Type B pancreatic cell (in vitro differentiated cells): ENCODE data around the gene DYNC2H1. TPM values are rescaled to one million over a fixed set of nuclear protein-coding genes. Genes with fewer than 3 reads are reported as not detected.

Experiments
- DNase-seq: peaks from one replicate; pipeline ENCODE4 v3.0.0; 2021; ENCODE audit warnings: mixed read lengths; ENCODE audit not compliant: unreplicated experiment; ENCODE audit errors: extremely low spot score
- H3K27ac Mint-ChIP-seq: 2 replicates; pipeline ENCODE4 v1.8.0; 2021; ENCODE audit warnings: mild to moderate bottlenecking, mixed read lengths
- H3K27me3 Mint-ChIP-seq: 2 replicates; pipeline ENCODE4 v1.8.0; 2021; ENCODE audit warnings: mixed read lengths
- H3K36me3 Mint-ChIP-seq: 2 replicates; pipeline ENCODE4 v1.8.0; 2021; ENCODE audit warnings: mixed read lengths
- H3K4me1 Mint-ChIP-seq: one replicate; pipeline ENCODE4 v1.8.0; 2021; ENCODE audit warnings: mixed read lengths; ENCODE audit not compliant: unreplicated experiment
- H3K4me3 Mint-ChIP-seq: 2 replicates; pipeline ENCODE4 v1.8.0; 2021; ENCODE audit warnings: mild to moderate bottlenecking, mixed read lengths
- H3K9me3 Mint-ChIP-seq: 2 replicates; pipeline ENCODE4 v1.8.0; 2021; ENCODE audit warnings: mixed read lengths
- total RNA-seq: library from RNA; stranded (reverse); gene quantifications from 2 replicates; pipeline ENCODE4 v1.2.1, GENCODE V29; 2021; ENCODE audit warnings: low replicate concordance
- TF ChIP-seq, protein P1 (sequence below): fragments of 200-600 bp; sonication (generic); conservative IDR thresholded peaks from 2 replicates; pipeline ENCODE4 v1.5.0; 2021; ENCODE audit warnings: antibody characterized with exemption, mild to moderate bottlenecking

The DYNC2H1 gene
- total RNA-seq, 1 donor from 2014 or later, result 26.1 TPM

DNA sequence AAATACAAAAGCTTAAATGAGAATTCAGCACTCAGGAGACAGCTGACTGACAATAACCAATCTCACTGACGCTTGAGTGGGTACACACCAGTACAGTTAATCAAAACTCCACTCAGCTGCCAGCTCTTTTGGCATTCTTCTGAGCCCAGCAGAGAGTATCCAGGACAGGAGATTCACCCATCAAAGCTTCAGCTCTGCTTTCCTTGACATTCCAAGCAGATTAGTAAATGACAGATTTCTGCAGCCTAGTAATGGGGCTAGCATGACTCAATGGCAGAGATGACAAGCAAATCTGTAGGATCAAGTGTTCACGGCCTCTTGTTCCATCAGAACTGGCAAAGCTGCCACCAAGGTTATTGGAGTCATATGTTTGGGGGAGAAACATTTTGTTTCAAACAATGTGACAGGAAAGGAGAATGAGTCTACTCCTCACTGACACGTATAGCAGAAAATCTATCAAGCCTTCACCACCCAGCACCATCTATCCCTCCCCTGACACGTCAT, 420.0 kb downstream of the DYNC2H1 start:
- no peak for DNase-seq
- Mint-ChIP-seq H3K27me3 (no peaks in the 10 kb centered on the region), H3K36me3 (no peaks in the 10 kb centered on the region), H3K4me3 (no peak overlapping the region), H3K27ac (peak overlapping the region; percentile 13), H3K9me3 (no peaks in the 10 kb centered on the region), H3K4me1 (peaks cover 21% of the 10 kb centered on the region)
- TF ChIP-seq, protein P1, sequence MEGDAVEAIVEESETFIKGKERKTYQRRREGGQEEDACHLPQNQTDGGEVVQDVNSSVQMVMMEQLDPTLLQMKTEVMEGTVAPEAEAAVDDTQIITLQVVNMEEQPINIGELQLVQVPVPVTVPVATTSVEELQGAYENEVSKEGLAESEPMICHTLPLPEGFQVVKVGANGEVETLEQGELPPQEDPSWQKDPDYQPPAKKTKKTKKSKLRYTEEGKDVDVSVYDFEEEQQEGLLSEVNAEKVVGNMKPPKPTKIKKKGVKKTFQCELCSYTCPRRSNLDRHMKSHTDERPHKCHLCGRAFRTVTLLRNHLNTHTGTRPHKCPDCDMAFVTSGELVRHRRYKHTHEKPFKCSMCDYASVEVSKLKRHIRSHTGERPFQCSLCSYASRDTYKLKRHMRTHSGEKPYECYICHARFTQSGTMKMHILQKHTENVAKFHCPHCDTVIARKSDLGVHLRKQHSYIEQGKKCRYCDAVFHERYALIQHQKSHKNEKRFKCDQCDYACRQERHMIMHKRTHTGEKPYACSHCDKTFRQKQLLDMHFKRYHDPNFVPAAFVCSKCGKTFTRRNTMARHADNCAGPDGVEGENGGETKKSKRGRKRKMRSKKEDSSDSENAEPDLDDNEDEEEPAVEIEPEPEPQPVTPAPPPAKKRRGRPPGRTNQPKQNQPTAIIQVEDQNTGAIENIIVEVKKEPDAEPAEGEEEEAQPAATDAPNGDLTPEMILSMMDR, result no peak

Other genes with a start within 250 kb of the DYNC2H1 start
- 0.27 TPM in 1 of 2 replicates, not detected in the other for gene MMP12, start 234.4 kb upstream of the DYNC2H1 start, total RNA-seq
- gene MMP13, start 153.7 kb upstream of the DYNC2H1 start, total RNA-seq, result not detected in 2 replicates
- 32.4 and 32.8 TPM in 2 replicates for gene DCUN1D5, start 17.3 kb upstream of the DYNC2H1 start, total RNA-seq